Trophoblast cell (in vitro differentiated cells and primary cell): ENCODE measurements around the gene HTT.

Experiments used
- DNase-seq, 2 donors: peaks; one replicate each; pipeline ENCODE4 v3.0.0-alpha.2; 2016
- H2AFZ ChIP-seq: 2 replicates; pipeline ENCODE4 v1.6.1; 2013; ENCODE audit warnings: low read length, moderate library complexity, mild to moderate bottlenecking; ENCODE audit not compliant: insufficient read depth, poor library complexity
- H2AK5ac ChIP-seq: 2 replicates; pipeline ENCODE4 v1.6.1; 2013; ENCODE audit warnings: mild to moderate bottlenecking, low read length
- H2BK120ac ChIP-seq: 2 replicates; pipeline ENCODE4 v1.6.1; 2013; ENCODE audit warnings: low read length, mild to moderate bottlenecking, moderate library complexity; ENCODE audit not compliant: insufficient read depth, poor library complexity
- H2BK12ac ChIP-seq: 2 replicates; pipeline ENCODE4 v1.6.1; 2013; ENCODE audit warnings: mild to moderate bottlenecking, low read length, moderate library complexity
- H2BK5ac ChIP-seq: 2 replicates; pipeline ENCODE4 v1.6.1; 2013; ENCODE audit warnings: low read length, low read depth, moderate library complexity, mild to moderate bottlenecking; ENCODE audit not compliant: poor library complexity
- H3K14ac ChIP-seq: 2 replicates; pipeline ENCODE4 v1.6.1; 2013; ENCODE audit warnings: mild to moderate bottlenecking, low read length
- H3K18ac ChIP-seq: 2 replicates; pipeline ENCODE4 v1.6.1; 2013; ENCODE audit warnings: mild to moderate bottlenecking, low read length
- H3K23ac ChIP-seq: 2 replicates; pipeline ENCODE4 v1.6.1; 2013; ENCODE audit warnings: low read length
- H3K27ac ChIP-seq: 2 replicates; pipeline ENCODE4 v1.5.1; 2013; ENCODE audit warnings: low read depth, mild to moderate bottlenecking, inconsistent platforms, low read length, moderate library complexity
- H3K27me3 ChIP-seq: 2 replicates; pipeline ENCODE4 v1.6.1; 2013; ENCODE audit warnings: inconsistent platforms, mild to moderate bottlenecking, low read length, moderate library complexity; ENCODE audit not compliant: insufficient read depth
- H3K36me3 ChIP-seq, 2 experiments: 1 replicate in 1 of 2; 2 replicates in 1 of 2; pipeline ENCODE4 v1.6.1; 2013; ENCODE audit warnings: low read length in 2 of 2, mild to moderate bottlenecking in 2 of 2, moderate library complexity in 1 of 2; ENCODE audit not compliant: insufficient read depth in 2 of 2, control insufficient read depth in 1 of 2
- H3K4ac ChIP-seq: 2 replicates; pipeline ENCODE4 v1.6.1; 2013; ENCODE audit warnings: low read depth, mild to moderate bottlenecking, low read length, moderate library complexity
- H3K4me1 ChIP-seq, 2 experiments: 1 replicate in 1 of 2; 2 replicates in 1 of 2; pipeline ENCODE4 v1.6.1; 2013; ENCODE audit warnings: low read length in 2 of 2, mild to moderate bottlenecking in 2 of 2, moderate library complexity in 1 of 2; ENCODE audit not compliant: insufficient read depth in 2 of 2, control insufficient read depth in 1 of 2
- H3K4me2 ChIP-seq: 2 replicates; pipeline ENCODE4 v1.6.1; 2013; ENCODE audit warnings: inconsistent platforms, mild to moderate bottlenecking, low read length, moderate library complexity
- H3K4me3 ChIP-seq: 2 replicates; pipeline ENCODE4 v1.5.1; 2013; ENCODE audit warnings: mild to moderate bottlenecking, low read depth, low read length, inconsistent platforms
- H3K79me1 ChIP-seq: one replicate; pipeline ENCODE4 v1.6.1; 2013; ENCODE audit warnings: low read length
- H3K79me2 ChIP-seq: 2 replicates; pipeline ENCODE4 v1.6.1; 2013; ENCODE audit warnings: low read length, mild to moderate bottlenecking; ENCODE audit not compliant: control insufficient read depth, insufficient read depth, poor library complexity
- H3K9ac ChIP-seq: 2 replicates; pipeline ENCODE4 v1.6.1; 2013; ENCODE audit warnings: mild to moderate bottlenecking, low read length
- H3K9me3 ChIP-seq: 2 replicates; pipeline ENCODE4 v1.6.1; 2013; ENCODE audit warnings: low read depth, mild to moderate bottlenecking, control low read depth, inconsistent platforms, low read length; ENCODE audit not compliant: insufficient read depth
- H4K12ac ChIP-seq: 2 replicates; pipeline ENCODE4 v1.6.1; 2013; ENCODE audit warnings: low read depth, mild to moderate bottlenecking, low read length, moderate library complexity
- H4K8ac ChIP-seq: 2 replicates; pipeline ENCODE4 v1.6.1; 2013; ENCODE audit warnings: low read depth, mild to moderate bottlenecking, low read length, moderate library complexity
- H4K91ac ChIP-seq: one replicate; pipeline ENCODE4 v1.6.1; 2013; ENCODE audit warnings: low read depth, mild to moderate bottlenecking, low read length, moderate library complexity
- WGBS: extraction: QIAGEN DNeasy Blood & Tissue Kit; methylation state at CpG from one replicate; pipeline ENCODE4 v1.1.7; 2013; ENCODE audit warnings: missing lambda C conversion rate; ENCODE audit not compliant: insufficient read length, insufficient coverage; ENCODE audit errors: extremely low coverage; 5-methylcytosine and 5-hydroxymethylcytosine counted together

The HTT gene

DNA sequence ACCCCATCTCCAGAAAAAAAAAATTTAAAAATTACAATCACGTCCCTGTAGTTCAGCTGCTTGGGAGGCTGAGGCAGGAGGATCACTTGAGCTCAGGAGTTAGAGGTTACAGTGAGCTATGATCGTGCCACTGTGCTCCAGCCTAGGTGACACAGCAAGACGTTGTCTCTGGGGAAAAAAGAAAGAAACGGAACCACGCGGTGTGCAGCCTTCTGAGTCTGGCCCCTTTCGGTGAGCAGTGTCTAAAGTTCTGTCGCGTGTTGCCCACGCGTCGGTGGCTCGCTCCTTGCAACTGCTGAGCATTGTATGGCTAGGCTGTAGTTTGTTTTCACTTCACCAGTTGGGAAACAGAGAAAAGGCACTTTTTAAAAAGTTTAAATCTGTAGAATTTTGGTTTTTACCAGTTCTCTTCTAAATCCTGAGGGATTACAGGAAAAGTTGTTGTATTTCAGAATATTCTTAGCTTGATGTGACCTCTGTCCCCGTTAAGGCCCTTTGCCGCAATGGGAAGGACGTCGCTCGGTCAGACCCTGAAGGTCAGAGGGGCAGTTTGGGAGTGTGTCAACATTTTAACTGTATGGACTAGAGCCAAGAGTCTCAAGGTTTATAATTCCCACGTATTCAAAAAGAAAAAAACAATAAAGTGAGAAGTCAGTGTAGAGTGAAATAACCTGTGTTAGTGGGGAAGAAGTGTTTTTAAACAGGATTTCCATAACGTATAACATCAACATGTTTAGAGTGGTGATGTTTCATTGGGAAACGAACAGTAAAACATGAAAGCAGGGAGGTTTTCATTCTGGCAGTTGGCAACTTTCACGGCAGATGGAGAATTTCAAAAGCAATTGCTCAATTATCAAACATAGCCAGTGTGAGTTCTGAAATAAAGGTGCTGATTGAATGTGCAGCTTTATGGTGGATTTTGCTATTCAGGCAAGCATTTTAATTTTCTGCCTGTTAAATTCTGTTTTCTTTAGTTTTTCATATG, 128.6 kb downstream of the HTT start:
- no peak overlapping the region for H3K4me3 ChIP-seq
- no peak overlapping the region for H3K4me2 ChIP-seq
- H3K27ac ChIP-seq = no peak overlapping the region
- H2BK5ac ChIP-seq = no peak overlapping the region
- H2BK12ac ChIP-seq = no peak overlapping the region
- no peak overlapping the region for H4K12ac ChIP-seq
- no peak for DNase-seq
- H2AFZ ChIP-seq = no peak overlapping the region
- no CpG with 5 or more reads among the region's 22 CpGs for WGBS
- no peak overlapping the region for H3K14ac ChIP-seq
- H3K79me2 ChIP-seq = no peaks in the 10 kb centered on the region
- H4K8ac ChIP-seq = no peak overlapping the region
- no peak overlapping the region for H4K91ac ChIP-seq
- no peak overlapping the region for H2AK5ac ChIP-seq
- H3K23ac ChIP-seq = no peak overlapping the region
- H2BK120ac ChIP-seq = no peak overlapping the region
- H3K4ac ChIP-seq = no peak overlapping the region
- no peak overlapping the region for H3K18ac ChIP-seq
- no peaks in the 10 kb centered on the region for H3K4me1 ChIP-seq
- no peaks in the 10 kb centered on the region for H3K79me1 ChIP-seq
- H3K9ac ChIP-seq = no peak overlapping the region
- peaks cover 23 to 47% of the 10 kb centered on the region in 2 experiments for H3K36me3 ChIP-seq
- no peaks in the 10 kb centered on the region for H3K9me3 ChIP-seq
- no peaks in the 10 kb centered on the region for H3K27me3 ChIP-seq

- H3K36me3 ChIP-seq = peaks cover 20 to 44% of the 10 kb centered on the region in 2 experiments
- no peak overlapping the region for H3K23ac ChIP-seq
- H3K14ac ChIP-seq = no peak overlapping the region
- no peak overlapping the region for H4K8ac ChIP-seq
- no peak overlapping the region for H4K12ac ChIP-seq
- no peak overlapping the region for H4K91ac ChIP-seq
- H3K79me2 ChIP-seq = no peaks in the 10 kb centered on the region
- no peak overlapping the region for H3K4ac ChIP-seq
- no peak for DNase-seq
- no peak overlapping the region for H2AK5ac ChIP-seq
- no peak overlapping the region for H3K9ac ChIP-seq
- H2AFZ ChIP-seq = no peak overlapping the region
- no peaks in the 10 kb centered on the region for H3K4me1 ChIP-seq
- no peak overlapping the region for H3K18ac ChIP-seq
- H2BK5ac ChIP-seq = no peak overlapping the region
- no peaks in the 10 kb centered on the region for H3K9me3 ChIP-seq
- H3K79me1 ChIP-seq = no peaks in the 10 kb centered on the region
- WGBS = no CpG with 5 or more reads among the region's 8 CpGs
- no peak overlapping the region for H2BK12ac ChIP-seq
- no peak overlapping the region for H2BK120ac ChIP-seq
- no peak overlapping the region for H3K4me2 ChIP-seq
- no peak overlapping the region for H3K4me3 ChIP-seq
- H3K27me3 ChIP-seq = no peaks in the 10 kb centered on the region
- no peak overlapping the region for H3K27ac ChIP-seq
These were observed 129.5 kb downstream of the HTT start for GRCh38 chr4:3203971-3204431.

DNA sequence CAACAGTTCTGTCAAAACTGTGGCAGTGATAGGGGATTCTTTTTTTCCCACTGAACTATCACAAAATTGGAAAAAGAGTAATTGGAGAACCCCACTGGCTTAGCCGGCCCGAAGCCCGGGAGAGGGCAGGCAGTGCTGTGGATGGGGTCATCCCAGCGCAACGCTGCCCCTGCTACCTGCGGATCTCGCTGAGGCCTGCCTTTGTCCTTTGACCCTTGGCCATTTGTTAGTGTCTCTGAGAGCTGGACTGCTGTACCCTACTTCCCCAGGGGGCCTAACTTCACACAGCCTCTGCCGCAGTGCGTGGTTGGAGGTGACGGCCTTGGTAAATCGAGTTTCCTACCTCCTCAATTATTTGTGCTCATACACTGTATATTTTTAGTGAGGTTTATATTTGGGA, 131.5 kb downstream of the HTT start:
- no peaks in the 10 kb centered on the region for H3K9me3 ChIP-seq
- no peak overlapping the region for H3K23ac ChIP-seq
- no peak overlapping the region for H3K4ac ChIP-seq
- no peaks in the 10 kb centered on the region for H3K27me3 ChIP-seq
- peaks cover 31 to 50% of the 10 kb centered on the region in 2 experiments for H3K36me3 ChIP-seq
- H4K12ac ChIP-seq = no peak overlapping the region
- H2BK5ac ChIP-seq = no peak overlapping the region
- no peak overlapping the region for H3K4me3 ChIP-seq
- no peak overlapping the region for H4K91ac ChIP-seq
- H2AFZ ChIP-seq = no peak overlapping the region
- DNase-seq = no peak
- H3K4me1 ChIP-seq = no peaks in the 10 kb centered on the region
- no peak overlapping the region for H2AK5ac ChIP-seq
- H3K18ac ChIP-seq = no peak overlapping the region
- no CpG with 5 or more reads among the region's 11 CpGs for WGBS
- H3K14ac ChIP-seq = no peak overlapping the region
- no peak overlapping the region for H2BK12ac ChIP-seq
- no peaks in the 10 kb centered on the region for H3K79me1 ChIP-seq
- no peak overlapping the region for H2BK120ac ChIP-seq
- H3K4me2 ChIP-seq = no peak overlapping the region
- H3K27ac ChIP-seq = no peak overlapping the region
- no peaks in the 10 kb centered on the region for H3K79me2 ChIP-seq
- no peak overlapping the region for H3K9ac ChIP-seq
- H4K8ac ChIP-seq = no peak overlapping the region

- Histone ChIP-seq H3K14ac (no peak overlapping the region), H3K23ac (no peak overlapping the region), H3K79me1 (no peaks in the 10 kb centered on the region), H2BK12ac (no peak overlapping the region), H3K9ac (no peak overlapping the region), H2BK5ac (no peak overlapping the region), H3K18ac (no peak overlapping the region), H2AK5ac (no peak overlapping the region), H3K4ac (no peak overlapping the region), H2BK120ac (no peak overlapping the region), H2AFZ (no peak overlapping the region), H3K4me1 (no peaks in the 10 kb centered on the region), H4K8ac (no peak overlapping the region), H3K79me2 (no peaks in the 10 kb centered on the region), H3K27me3 (no peaks in the 10 kb centered on the region), H3K27ac (no peak overlapping the region), H3K4me2 (no peak overlapping the region), H3K36me3 (peaks cover 28 to 50% of the 10 kb centered on the region in 2 experiments), H4K91ac (no peak overlapping the region), H3K9me3 (no peaks in the 10 kb centered on the region), H3K4me3 (no peak overlapping the region), H4K12ac (no peak overlapping the region)
- DNase-seq = no peak
- no CpG with 5 or more reads among the region's 18 CpGs for WGBS
These were observed 132.1 kb downstream of the HTT start for GRCh38 chr4:3206439-3207100.
